Endothelial cell of umbilical vein (primary cell): Measurements from ENCODE around the gene ZNF778. TPM values are rescaled to one million over a fixed set of nuclear protein-coding genes. Genes with fewer than 3 reads are reported as not detected.

Source experiments
- BruUV-seq: library from RNA; stranded (reverse); fragments of 400-500 nt; replicated peaks from 2 replicates; lab custom pipeline; 2021; lab: Mats Ljungman, UMichigan
- CTCF ChIA-PET: fragments of 300-600, 350-600 bp; sonication (Branson Sonifier 250); formaldehyde crosslinking; loops from one replicate; lab custom pipeline; 2021; ENCODE audit warnings: antibody characterized with exemption, inconsistent platforms; lab: Charles Lee
- POLR2A ChIA-PET: fragments of 300-600, 350-600 bp; sonication (Branson Sonifier 250); formaldehyde crosslinking; loops from one replicate; lab custom pipeline; 2021; ENCODE audit warnings: antibody characterized with exemption, inconsistent platforms; lab: Charles Lee
- DNase-seq: peaks from one replicate; pipeline ENCODE4 v3.0.0-alpha.2; 2011; ENCODE audit warnings: low read depth, low spot score
- FAIRE-seq: peaks from 2 replicates; lab custom pipeline; 2011; peaks lifted over from hg19 to GRCh38; lab: Jason Lieb, UNC
- H2AFZ ChIP-seq: 2 replicates; pipeline ENCODE4 v1.6.0; 2012; ENCODE audit warnings: low read depth, low read length, control low read depth, inconsistent platforms
- H3K27ac ChIP-seq: 2 replicates; pipeline ENCODE4 v1.5.1; 2011; ENCODE audit warnings: low read depth, mild to moderate bottlenecking, control low read depth, low read length, moderate library complexity; ENCODE audit not compliant: insufficient read depth
- H3K27me3 ChIP-seq, 2 experiments: 2 replicates each; pipeline versions ENCODE4 v1.6.0 to v1.6.1; 2011; ENCODE audit warnings: low read length in 2 of 2, mixed read lengths in 1 of 2; ENCODE audit not compliant: control insufficient read depth in 2 of 2, insufficient read depth in 2 of 2
- H3K36me3 ChIP-seq, 2 experiments: 2 replicates in 1 of 2; 3 replicates in 1 of 2; pipeline ENCODE4 v1.5.1; 2011; ENCODE audit warnings: low read length in 2 of 2, mild to moderate bottlenecking in 1 of 2, moderate library complexity in 1 of 2; ENCODE audit not compliant: control insufficient read depth in 2 of 2, insufficient read depth in 2 of 2; ENCODE audit errors: extremely low read depth in 1 of 2
- H3K4me1 ChIP-seq: 3 replicates; pipeline ENCODE4 v1.5.1; 2011; ENCODE audit warnings: mild to moderate bottlenecking, low read length; ENCODE audit not compliant: control insufficient read depth, insufficient read depth; ENCODE audit errors: extremely low read depth
- H3K4me2 ChIP-seq: 2 replicates; pipeline ENCODE4 v1.6.1; 2011; ENCODE audit warnings: low read length, control low read depth, mixed read lengths; ENCODE audit not compliant: insufficient read depth
- H3K4me3 ChIP-seq, 3 experiments: fragments of 200-600 bp in 1 of 3; sonication (generic), shearing (Covaris generic) in 1 of 3; replicated peaks in 1 of 3; 2 replicates each; pipeline ENCODE4 v1.5.1; 2011 to 2016; ENCODE audit warnings: control low read depth in 3 of 3, low read length in 3 of 3, mild to moderate bottlenecking in 2 of 3, inconsistent platforms in 1 of 3, low read depth in 1 of 3, moderate library complexity in 1 of 3; ENCODE audit not compliant: insufficient read depth in 1 of 3
- H3K79me2 ChIP-seq: 2 replicates; pipeline ENCODE4 v1.6.0; 2012; ENCODE audit warnings: low read length, inconsistent platforms; ENCODE audit not compliant: control insufficient read depth, insufficient read depth
- H3K9ac ChIP-seq: replicated peaks from 2 replicates; pipeline ENCODE3; 2011; ENCODE audit warnings: low read length, control low read depth; ENCODE audit not compliant: insufficient read depth; ENCODE audit errors: extremely low read depth
- H3K9me1 ChIP-seq: replicated peaks from 3 replicates; pipeline ENCODE4 v1.6.0; 2011; ENCODE audit warnings: mild to moderate bottlenecking, low read length; ENCODE audit not compliant: control insufficient read depth, insufficient read depth; ENCODE audit errors: extremely low read depth
- H3K9me3 ChIP-seq: replicated peaks from 2 replicates; pipeline ENCODE4 v1.5.1; 2012; ENCODE audit warnings: low read length, inconsistent platforms; ENCODE audit not compliant: control insufficient read depth, insufficient read depth
- H4K20me1 ChIP-seq: replicated peaks from 2 replicates; pipeline ENCODE3; 2011; ENCODE audit warnings: mild to moderate bottlenecking, low read length; ENCODE audit not compliant: control insufficient read depth, insufficient read depth; ENCODE audit errors: extremely low read depth
- CTCF ChIP-seq, 2 donors: IDR thresholded peaks; 1 replicate in 1 of 2; 2 replicates in 1 of 2; pipeline ENCODE4 v1.5.1; 2011; ENCODE audit warnings: low read length in 2 of 2, mild to moderate bottlenecking in 2 of 2, moderate library complexity in 2 of 2, control low read depth in 1 of 2, inconsistent platforms in 1 of 2, low read depth in 1 of 2; ENCODE audit not compliant: insufficient read depth in 1 of 2; ENCODE audit errors: extremely low read depth in 1 of 2
- EZH2 ChIP-seq: IDR thresholded peaks from 2 replicates; pipeline ENCODE4 v1.6.1; 2012; ENCODE audit warnings: borderline replicate concordance, low read depth, mild to moderate bottlenecking, moderate library complexity, low read length, inconsistent platforms; ENCODE audit not compliant: severe bottlenecking
- GATA2 ChIP-seq: IDR thresholded peaks from 2 replicates; pipeline ENCODE4 v1.7.0; 2011; ENCODE audit warnings: low read depth, mild to moderate bottlenecking, moderate library complexity, mixed read lengths, low read length; ENCODE audit not compliant: insufficient read length, insufficient read depth
- JUN ChIP-seq: IDR thresholded peaks from 2 replicates; pipeline ENCODE4 v1.6.1; 2011; ENCODE audit warnings: borderline replicate concordance, low read depth; ENCODE audit not compliant: insufficient read length, insufficient read depth
- MAX ChIP-seq: IDR thresholded peaks from 2 replicates; pipeline ENCODE4 v1.6.1; 2011; ENCODE audit not compliant: insufficient read depth, insufficient read length
- MYC ChIP-seq: IDR thresholded peaks from one replicate; pipeline ENCODE4 v1.6.1; 2011; ENCODE audit warnings: mild to moderate bottlenecking, low read depth, low read length
- POLR2A ChIP-seq: IDR thresholded peaks from 2 replicates; pipeline ENCODE4 v1.6.1; 2012; ENCODE audit warnings: low read depth, mild to moderate bottlenecking, control low read depth, low read length
- POLR2AphosphoS5 ChIP-seq: IDR thresholded peaks from 2 replicates; pipeline ENCODE4 v1.6.1; 2012; ENCODE audit warnings: low read depth, mild to moderate bottlenecking, control low read depth, low read length, moderate library complexity; ENCODE audit not compliant: insufficient read depth
- dilution Hi-C: fragments of 300-500 bp; cut with MboI; formaldehyde crosslinking; loops from one replicate; pipeline ENCODE4 v1.15.0; 2019; ENCODE audit warnings: low sequenced_read_pairs; ENCODE audit not compliant: extremely low pct_ligation_motif_present
- intact Hi-C: fragments of 100-400 bp; cut with micrococcal nuclease; formaldehyde crosslinking; loops from one replicate; pipeline ENCODE4 v1.10.0; 2022
- polyA plus RNA-seq, 4 experiments: library from polyadenylated mRNA; depleted of rRNA in 3 of 4; stranded (reverse) in 3 of 4; unstranded in 1 of 4; fragments of >200 nt; gene quantifications; 2 replicates each; pipeline versions ENCODE4 v1.2.1 to v1.2.3, GENCODE V29; 2011 to 2012; ENCODE audit warnings: missing spikeins in 1 of 4
- total RNA-seq: library from RNA; stranded (reverse); gene quantifications from 2 replicates; pipeline ENCODE4 v1.2.3, GENCODE V29; 2021

ZNF778 gene
- total and polyA plus RNA-seq, 2 donors (not counting 3 experiments of a cell fraction or from before 2014, with no cell fraction given) = 3.8 to 10.9 TPM

- no TSS peak for BruUV-seq
- dilution Hi-C loops = no loop called here
- no peak for FAIRE-seq
Observed at GRCh38 chr16:89279666-89280481, 62.4 kb downstream of the ZNF778 start.

More at GRCh38 chr16:89279666-89280481, 62.4 kb downstream of the ZNF778 start:
- POLR2A ChIA-PET = no interaction called here
- H3K9me3 ChIP-seq = no peaks in the 10 kb centered on the region
- no peaks in the 10 kb centered on the region for H4K20me1 ChIP-seq
- no peak overlapping the region for H2AFZ ChIP-seq
- H3K4me1 ChIP-seq = no peaks in the 10 kb centered on the region
- CTCF ChIA-PET = interaction anchor here (1.6 kb wide), 1 partner anchor 14 kb away, joined by 6 read pairs; no protein-coding TSS in a partner anchor
- no peak overlapping the region for H3K4me2 ChIP-seq
- peaks cover 9% of the 10 kb centered on the region for H3K79me2 ChIP-seq
- no peak for TF ChIP-seq MYC
- no peak for TF ChIP-seq JUN
- no peak for TF ChIP-seq POLR2AphosphoS5
- TF ChIP-seq MAX = no peak
- TF ChIP-seq POLR2A = no peak
- no peak for TF ChIP-seq CTCF (IDR thresholded peaks at IDR 0.05; ENCODE audit: extremely low read depth in 1 of 2, insufficient read depth in 1 of 2, low read depth in 1 of 2, low read length in 2 of 2)
- TF ChIP-seq EZH2 = no peak
- TF ChIP-seq GATA2 = no peak
- H3K27ac ChIP-seq = no peak overlapping the region
- H3K4me3 ChIP-seq = no peak overlapping the region
- H3K36me3 ChIP-seq = peaks cover 7 to 38% of the 10 kb centered on the region in 2 experiments
- no peaks in the 10 kb centered on the region for H3K9me1 ChIP-seq
- intact Hi-C loops = no loop called here
- H3K9ac ChIP-seq = no peak overlapping the region
- no peaks in the 10 kb centered on the region for H3K27me3 ChIP-seq
- no peak for DNase-seq
